Islet precursor cell (in vitro differentiated cells): Measurements from ENCODE around the gene SYNGR2.
"Not testable (repeated sequence)": the region's sequence is repeated elsewhere in the genome, so short reads cannot be mapped to it uniquely, and the experiment has no call there.

Experiments
- DNase-seq: peaks from one replicate; pipeline ENCODE4 v3.0.0-alpha.2; 2018

Gene SYNGR2

GRCh38 chr17:78144147-78144719 lies 24.1 kb upstream of the SYNGR2 start:
- DNase-seq, result no peak

- no peak for DNase-seq
Measured at GRCh38 chr17:78144736-78145641, 23.4 kb upstream of the SYNGR2 start.

- no peak for DNase-seq
Measured at GRCh38 chr17:78146471-78146869, 21.9 kb upstream of the SYNGR2 start.

GRCh38 chr17:78146881-78147280 lies 21.5 kb upstream of the SYNGR2 start:
- no peak for DNase-seq

GRCh38 chr17:78147315-78147998 lies 20.9 kb upstream of the SYNGR2 start:
- no peak for DNase-seq

- DNase-seq, result no peak
Measured at GRCh38 chr17:78148286-78149016, 19.9 kb upstream of the SYNGR2 start.

GRCh38 chr17:78151514-78152008 lies 16.8 kb upstream of the SYNGR2 start:
- peak; percentile 93 for DNase-seq

GRCh38 chr17:78154903-78155811 lies 13.2 kb upstream of the SYNGR2 start:
- DNase-seq, result peak; percentile 50

GRCh38 chr17:78159575-78160158 lies 8.7 kb upstream of the SYNGR2 start:
- DNase-seq, result no peak

GRCh38 chr17:78163881-78164747 lies 4.3 kb upstream of the SYNGR2 start:
- peak; percentile 55 for DNase-seq

- peak; percentile 59 for DNase-seq
Measured at GRCh38 chr17:78164748-78165607, 3.4 kb upstream of the SYNGR2 start.

- DNase-seq, result no peak
Measured at GRCh38 chr17:78166416-78166815, 2.0 kb upstream of the SYNGR2 start.

- DNase-seq, result peak; percentile 88
Measured at GRCh38 chr17:78168903-78169793, 767 bp downstream of the SYNGR2 start.

- DNase-seq, result peak; percentile 58
Measured at GRCh38 chr17:78170692-78171590, 2.6 kb downstream of the SYNGR2 start.

GRCh38 chr17:78171591-78172248 lies 3.3 kb downstream of the SYNGR2 start:
- not testable (repeated sequence) for DNase-seq

- DNase-seq, result peak; percentile 58
Measured at GRCh38 chr17:78172249-78173051, 4.1 kb downstream of the SYNGR2 start.
